ENCODE data around the gene IL22RA2. TPM values are rescaled to one million over a fixed set of nuclear protein-coding genes. Genes with fewer than 3 reads are reported as not detected.

IL22RA2 gene
- total RNA-seq, 1 experiment from 2014 or later = not detected

DNA sequence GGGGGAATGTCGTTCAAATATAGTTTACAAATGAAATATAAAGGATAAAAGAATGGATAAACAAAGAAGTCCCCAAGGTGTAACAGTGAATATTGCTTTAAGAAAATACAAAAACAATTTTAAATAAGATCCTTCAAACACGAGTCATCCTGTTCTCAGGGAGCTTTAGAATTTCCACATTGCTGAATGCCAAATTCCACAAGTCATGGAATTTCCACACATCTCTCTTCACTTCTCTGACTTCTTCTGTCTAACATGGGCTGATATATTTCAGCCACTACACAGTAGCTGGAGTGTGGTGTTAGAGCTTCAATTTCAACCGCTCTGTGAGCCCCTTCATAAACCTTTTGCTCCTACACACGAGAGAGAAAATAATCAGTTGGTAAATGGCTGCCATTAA is 28.0 kb downstream of the IL22RA2 start:
- TF ChIP-seq, protein P1, sequence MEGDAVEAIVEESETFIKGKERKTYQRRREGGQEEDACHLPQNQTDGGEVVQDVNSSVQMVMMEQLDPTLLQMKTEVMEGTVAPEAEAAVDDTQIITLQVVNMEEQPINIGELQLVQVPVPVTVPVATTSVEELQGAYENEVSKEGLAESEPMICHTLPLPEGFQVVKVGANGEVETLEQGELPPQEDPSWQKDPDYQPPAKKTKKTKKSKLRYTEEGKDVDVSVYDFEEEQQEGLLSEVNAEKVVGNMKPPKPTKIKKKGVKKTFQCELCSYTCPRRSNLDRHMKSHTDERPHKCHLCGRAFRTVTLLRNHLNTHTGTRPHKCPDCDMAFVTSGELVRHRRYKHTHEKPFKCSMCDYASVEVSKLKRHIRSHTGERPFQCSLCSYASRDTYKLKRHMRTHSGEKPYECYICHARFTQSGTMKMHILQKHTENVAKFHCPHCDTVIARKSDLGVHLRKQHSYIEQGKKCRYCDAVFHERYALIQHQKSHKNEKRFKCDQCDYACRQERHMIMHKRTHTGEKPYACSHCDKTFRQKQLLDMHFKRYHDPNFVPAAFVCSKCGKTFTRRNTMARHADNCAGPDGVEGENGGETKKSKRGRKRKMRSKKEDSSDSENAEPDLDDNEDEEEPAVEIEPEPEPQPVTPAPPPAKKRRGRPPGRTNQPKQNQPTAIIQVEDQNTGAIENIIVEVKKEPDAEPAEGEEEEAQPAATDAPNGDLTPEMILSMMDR (IDR thresholded peaks at IDR 0.05; ENCODE audit: insufficient read depth in 1 of 2, low read depth in 1 of 2, low read length in 1 of 2, severe bottlenecking in 1 of 2, unreplicated experiment in 1 of 2) = no peak
- no peak overlapping the region for H3K4me3 Mint-ChIP-seq (ENCODE audit: unreplicated experiment)
- H3K4me3 ChIP-seq (ENCODE audit: low read depth, low read length) = no peak overlapping the region
- no peaks in the 10 kb centered on the region for H3K27me3 ChIP-seq (replicated peaks; ENCODE audit: control insufficient read depth, insufficient read depth, low read length)
- intact Hi-C loops (cut with micrococcal nuclease; ENCODE audit: unreplicated experiment) = no loop called here
- no peak overlapping the region for H3K27ac Mint-ChIP-seq (ENCODE audit: unreplicated experiment)
- no peaks in the 10 kb centered on the region for H3K4me1 ChIP-seq
- no TSS peak for BruUV-seq (replicated peaks)
- H3K27me3 Mint-ChIP-seq (ENCODE audit: insufficient read depth, unreplicated experiment) = no peaks in the 10 kb centered on the region
- peaks cover 13% of the 10 kb centered on the region for H3K4me1 Mint-ChIP-seq (ENCODE audit: low read depth, unreplicated experiment)
- no peak for DNase-seq
- POLR2A ChIA-PET = no interaction called here
- CTCF ChIA-PET = no interaction called here
- no peaks in the 10 kb centered on the region for H3K9me3 Mint-ChIP-seq (ENCODE audit: unreplicated experiment)
- peaks cover 3% of the 10 kb centered on the region; the same call in 1 of the 2 replicates for H3K9me3 ChIP-seq
- H3K36me3 ChIP-seq (ENCODE audit: control insufficient read depth, insufficient read depth, low read length) = no peaks in the 10 kb centered on the region
- H3K36me3 Mint-ChIP-seq (ENCODE audit: insufficient read depth, unreplicated experiment) = no peaks in the 10 kb centered on the region

DNA sequence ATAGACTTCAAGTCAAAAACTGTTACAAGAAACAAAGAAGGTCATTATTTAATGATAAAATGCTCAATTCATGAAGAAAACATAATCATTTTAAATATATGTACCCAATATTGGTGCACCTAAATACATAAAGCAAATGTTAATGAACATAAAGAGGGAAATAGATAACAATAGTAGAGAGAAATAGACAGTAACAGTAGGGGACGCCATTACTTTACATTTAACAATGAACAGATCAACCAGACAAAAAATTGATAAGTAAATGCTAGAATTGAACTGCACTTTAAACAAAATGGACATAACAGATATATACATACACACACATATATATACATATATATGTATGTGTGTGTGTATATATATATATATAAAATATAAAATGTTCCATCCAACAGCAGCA is 37.4 kb downstream of the IL22RA2 start:
- BruUV-seq (replicated peaks) = no TSS peak
- intact Hi-C loops (cut with micrococcal nuclease; ENCODE audit: unreplicated experiment) = no loop called here

DNA sequence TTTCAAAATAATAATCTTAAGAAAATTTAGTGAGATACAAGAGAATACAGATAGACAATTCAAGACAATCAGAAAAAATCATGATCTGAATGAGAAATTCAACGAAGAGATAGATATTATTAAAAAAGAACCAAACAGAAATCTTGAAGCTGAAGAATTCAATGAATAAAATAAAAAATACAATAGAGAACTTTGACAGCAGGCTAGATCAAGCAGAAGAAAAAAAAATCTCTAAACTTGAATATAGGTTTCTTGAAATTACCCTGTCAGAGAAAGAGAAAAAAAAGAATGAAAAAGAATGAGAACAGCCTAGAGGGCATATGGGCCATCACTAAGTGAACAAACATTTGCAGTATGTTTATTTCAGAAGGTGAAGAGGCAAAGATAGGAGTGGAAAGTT is 39.0 kb downstream of the IL22RA2 start:
- no peak for DNase-seq
- Mint-ChIP-seq H3K27me3 (ENCODE audit: insufficient read depth, unreplicated experiment) (no peaks in the 10 kb centered on the region), H3K9me3 (ENCODE audit: unreplicated experiment) (peaks cover 28% of the 10 kb centered on the region), H3K36me3 (ENCODE audit: insufficient read depth, unreplicated experiment) (no peaks in the 10 kb centered on the region), H3K27ac (ENCODE audit: unreplicated experiment) (no peak overlapping the region), H3K4me1 (ENCODE audit: low read depth, unreplicated experiment) (no peaks in the 10 kb centered on the region), H3K4me3 (ENCODE audit: unreplicated experiment) (no peak overlapping the region)
- ChIA-PET POLR2A (no interaction called here), CTCF (no interaction called here)
- Histone ChIP-seq H3K27me3 (replicated peaks; ENCODE audit: control insufficient read depth, insufficient read depth, low read length) (no peaks in the 10 kb centered on the region), H3K36me3 (ENCODE audit: control insufficient read depth, insufficient read depth, low read length) (no peaks in the 10 kb centered on the region), H3K4me1 (no peaks in the 10 kb centered on the region), H3K4me3 (ENCODE audit: low read depth, low read length) (no peak overlapping the region), H3K9me3 (peaks cover 14% of the 10 kb centered on the region)
- intact Hi-C loops (cut with micrococcal nuclease; ENCODE audit: unreplicated experiment) = no loop called here
- TF ChIP-seq, protein P1 (IDR thresholded peaks at IDR 0.05; ENCODE audit: insufficient read depth in 1 of 2, low read depth in 1 of 2, low read length in 1 of 2, severe bottlenecking in 1 of 2, unreplicated experiment in 1 of 2) = no peak
- no TSS peak for BruUV-seq (replicated peaks)

More for the DNA sequence above, 37.4 kb downstream of the IL22RA2 start:
- TF ChIP-seq, protein P1 (IDR thresholded peaks at IDR 0.05; ENCODE audit: insufficient read depth in 1 of 2, low read depth in 1 of 2, low read length in 1 of 2, severe bottlenecking in 1 of 2, unreplicated experiment in 1 of 2) = no peak
- no peaks in the 10 kb centered on the region for H3K4me1 Mint-ChIP-seq (ENCODE audit: low read depth, unreplicated experiment)
- ChIA-PET CTCF (no interaction called here), POLR2A (no interaction called here)
- H3K4me1 ChIP-seq = no peaks in the 10 kb centered on the region
- H3K4me3 ChIP-seq (ENCODE audit: low read depth, low read length) = no peak overlapping the region
- peaks cover 14% of the 10 kb centered on the region for H3K9me3 ChIP-seq
- no peaks in the 10 kb centered on the region for H3K36me3 Mint-ChIP-seq (ENCODE audit: insufficient read depth, unreplicated experiment)
- no peaks in the 10 kb centered on the region for H3K27me3 Mint-ChIP-seq (ENCODE audit: insufficient read depth, unreplicated experiment)
- no peak overlapping the region for H3K4me3 Mint-ChIP-seq (ENCODE audit: unreplicated experiment)
- H3K9me3 Mint-ChIP-seq (ENCODE audit: unreplicated experiment) = peaks cover 28% of the 10 kb centered on the region
- H3K36me3 ChIP-seq (ENCODE audit: control insufficient read depth, insufficient read depth, low read length) = no peaks in the 10 kb centered on the region
- H3K27ac Mint-ChIP-seq (ENCODE audit: unreplicated experiment) = no peak overlapping the region
- no peaks in the 10 kb centered on the region for H3K27me3 ChIP-seq (replicated peaks; ENCODE audit: control insufficient read depth, insufficient read depth, low read length)
- DNase-seq = no peak
